Ovary (tissue), 9 donors: ENCODE results near the gene IRF5. TPM values are rescaled to one million over a fixed set of nuclear protein-coding genes. Genes with fewer than 3 reads are reported as not detected.

Source experiments
- DNase-seq, 5 donors: peaks; one replicate each; pipeline ENCODE4 v3.0.0-alpha.2; 2019 to 2020
- H3K27ac ChIP-seq, 2 donors: fragments of 200-600 bp; one replicate each; pipeline versions ENCODE4 v1.5.1 to v1.8.0; 2019 to 2022
- H3K27me3 ChIP-seq: fragments of 200-600 bp; one replicate; pipeline ENCODE4 v1.8.0; 2022
- H3K36me3 ChIP-seq: fragments of 200-600 bp; sonication (generic); one replicate; pipeline ENCODE4 v1.5.1; 2019
- H3K4me1 ChIP-seq: one replicate; pipeline ENCODE4 v1.8.1; 2013; ENCODE audit warnings: mild to moderate bottlenecking, moderate library complexity; ENCODE audit not compliant: insufficient read depth
- H3K4me3 ChIP-seq: fragments of 200-600 bp; sonication (generic); one replicate; pipeline ENCODE4 v1.5.1; 2017
- H3K9me3 ChIP-seq, 2 donors: fragments of 200-600 bp in 1 of 2; sonication (generic) in 1 of 2; one replicate each; pipeline versions ENCODE4 v1.5.1 to v1.8.1; 2013 to 2019; ENCODE audit warnings: mild to moderate bottlenecking in 1 of 2, moderate library complexity in 1 of 2
- EP300 ChIP-seq: sonication (generic); formaldehyde crosslinking; IDR thresholded peaks from one replicate; pipeline ENCODE4 v1.6.1; 2017; ENCODE audit warnings: antibody characterized with exemption
- POLR2A ChIP-seq: fragments of 450-650 bp; IDR thresholded peaks from one replicate; pipeline ENCODE4 v1.6.1; 2017; ENCODE audit warnings: antibody characterized with exemption, mild to moderate bottlenecking, moderate library complexity
- WGBS, 3 donors: extraction: QIAGEN DNeasy Blood & Tissue Kit in 1 of 3; methylation state at CpG; one replicate each; pipeline versions ENCODE4 v1.1.5 to v1.1.7; 2013 to 2017; 5-methylcytosine and 5-hydroxymethylcytosine counted together
- intact Hi-C, 4 donors: fragments of 100-400 bp; cut with DNase I; formaldehyde crosslinking; loops; one replicate each; pipeline versions ENCODE4 v1.11.0 to v1.15.1; 2022 to 2023
- polyA plus RNA-seq, 2 donors: library from polyadenylated mRNA; stranded (reverse); fragments of 200-250 nt in 1 of 2; fragments of 350-450 nt in 1 of 2; fragmentation: Illumina TruSeq in 1 of 2; extraction: RNeasy Lipid Tissue Mini Kit (QIAGEN cat#74804) in 1 of 2; gene quantifications; one replicate each; pipeline ENCODE4 v1.2.3, GENCODE V29; 2013 to 2014
- total RNA-seq, 7 donors: library from RNA; depleted of rRNA in 2 of 7; stranded (reverse); fragments of >200 nt in 2 of 7; fragmentation: NEBNext Ultra II Directional in 3 of 7; extraction: Animal tissue kit (Norgen Biotek cat#: 25700) in 3 of 7; gene quantifications; one replicate each; pipeline versions ENCODE4 v1.1.0 to v1.2.4, GENCODE V29; 2016 to 2023
- TF ChIP-seq, protein P1 (sequence below), 3 donors: fragments of 450-650 bp in 2 of 3; fragments of 200-600 bp in 1 of 3; IDR thresholded peaks; one replicate each; pipeline versions ENCODE4 v1.5.1 to v1.8.0; 2016 to 2022; ENCODE audit warnings: antibody characterized with exemption in 3 of 3, mild to moderate bottlenecking in 1 of 3
- donor health status: DM: no; HTN: no; CAD: no; lungs with moderate emphysema.
- donor health status: DM: no; HTN: no; CAD: no.
- donor health status: Bipolar disorder and iron deficiency.
- donor health status: DM: yes; HTN: yes; CAD: no.
- donor health status: DM: no; HTN: no; CAD: no.
- donor health status: DM: yes; HTN: yes; CAD: no.

IRF5 gene
- total and polyA plus RNA-seq, 9 donors = 2.1 to 6.5 (median 2.6) TPM

DNA sequence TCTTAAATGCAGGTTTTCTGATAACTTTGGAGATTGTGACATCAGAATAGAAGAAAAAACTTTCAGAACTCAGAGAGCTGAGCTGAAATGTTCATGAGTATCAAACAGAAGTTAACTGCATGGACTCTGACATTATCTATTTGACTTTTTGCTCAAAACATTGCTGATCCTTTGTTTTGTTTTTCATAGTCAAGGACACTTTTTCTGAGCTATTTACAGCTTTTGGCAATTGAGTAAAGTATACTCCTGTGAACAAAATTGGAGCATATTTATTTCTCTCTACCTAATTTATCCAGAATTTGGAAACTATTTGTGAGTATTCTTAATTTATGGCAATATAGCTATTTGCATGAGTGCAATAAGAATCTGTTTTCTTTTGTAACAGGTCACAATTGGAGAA is 38.3 kb upstream of the IRF5 start:
- intact Hi-C loops = no loop called here
- H3K4me1 ChIP-seq = no peaks in the 10 kb centered on the region
- no peaks in the 10 kb centered on the region for H3K36me3 ChIP-seq
- DNase-seq = no peak
- TF ChIP-seq POLR2A (no peak), EP300 (no peak)
- TF ChIP-seq, protein P1, sequence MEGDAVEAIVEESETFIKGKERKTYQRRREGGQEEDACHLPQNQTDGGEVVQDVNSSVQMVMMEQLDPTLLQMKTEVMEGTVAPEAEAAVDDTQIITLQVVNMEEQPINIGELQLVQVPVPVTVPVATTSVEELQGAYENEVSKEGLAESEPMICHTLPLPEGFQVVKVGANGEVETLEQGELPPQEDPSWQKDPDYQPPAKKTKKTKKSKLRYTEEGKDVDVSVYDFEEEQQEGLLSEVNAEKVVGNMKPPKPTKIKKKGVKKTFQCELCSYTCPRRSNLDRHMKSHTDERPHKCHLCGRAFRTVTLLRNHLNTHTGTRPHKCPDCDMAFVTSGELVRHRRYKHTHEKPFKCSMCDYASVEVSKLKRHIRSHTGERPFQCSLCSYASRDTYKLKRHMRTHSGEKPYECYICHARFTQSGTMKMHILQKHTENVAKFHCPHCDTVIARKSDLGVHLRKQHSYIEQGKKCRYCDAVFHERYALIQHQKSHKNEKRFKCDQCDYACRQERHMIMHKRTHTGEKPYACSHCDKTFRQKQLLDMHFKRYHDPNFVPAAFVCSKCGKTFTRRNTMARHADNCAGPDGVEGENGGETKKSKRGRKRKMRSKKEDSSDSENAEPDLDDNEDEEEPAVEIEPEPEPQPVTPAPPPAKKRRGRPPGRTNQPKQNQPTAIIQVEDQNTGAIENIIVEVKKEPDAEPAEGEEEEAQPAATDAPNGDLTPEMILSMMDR (IDR thresholded peaks at IDR 0.05) = no peak
- H3K4me3 ChIP-seq = no peak overlapping the region
- no peaks in the 10 kb centered on the region for H3K27me3 ChIP-seq
- no peaks in the 10 kb centered on the region for H3K9me3 ChIP-seq
- H3K27ac ChIP-seq = no peak overlapping the region

DNA sequence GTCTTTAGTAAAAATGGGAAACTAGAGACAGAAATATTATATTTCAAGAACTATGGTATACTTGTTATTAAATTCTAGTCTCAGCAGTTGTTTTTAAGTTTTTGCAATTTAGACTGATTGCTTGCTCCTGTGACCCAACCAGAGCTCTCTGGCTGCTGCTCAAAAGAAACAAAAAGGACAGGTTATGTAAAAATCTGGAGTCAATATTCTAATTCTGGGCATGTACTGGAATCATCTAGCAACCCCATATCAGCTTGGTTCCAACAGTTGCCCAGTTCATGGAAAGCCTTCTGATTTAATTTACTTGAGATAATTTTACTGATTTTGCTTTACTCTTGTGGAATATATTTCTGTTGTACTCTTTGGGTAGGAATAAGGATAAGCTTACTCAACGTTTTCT is 37.5 kb upstream of the IRF5 start:
- intact Hi-C loops = loop anchor here in 2 of 4 donors (5.0 to 10.0 kb wide), 2 partner anchors 192 to 195 kb away; no protein-coding TSS in a partner anchor
- Histone ChIP-seq H3K9me3 (no peaks in the 10 kb centered on the region), H3K4me3 (no peak overlapping the region), H3K4me1 (no peaks in the 10 kb centered on the region), H3K27me3 (no peaks in the 10 kb centered on the region), H3K36me3 (no peaks in the 10 kb centered on the region), H3K27ac (no peak overlapping the region)
- DNase-seq = no peak
- 49 to 61% (median 51%) methylated on average over 1 of the region's 1 CpG for WGBS, 3 donors
- TF ChIP-seq EP300 = no peak
- TF ChIP-seq, protein P1 (IDR thresholded peaks at IDR 0.05) = no peak

DNA sequence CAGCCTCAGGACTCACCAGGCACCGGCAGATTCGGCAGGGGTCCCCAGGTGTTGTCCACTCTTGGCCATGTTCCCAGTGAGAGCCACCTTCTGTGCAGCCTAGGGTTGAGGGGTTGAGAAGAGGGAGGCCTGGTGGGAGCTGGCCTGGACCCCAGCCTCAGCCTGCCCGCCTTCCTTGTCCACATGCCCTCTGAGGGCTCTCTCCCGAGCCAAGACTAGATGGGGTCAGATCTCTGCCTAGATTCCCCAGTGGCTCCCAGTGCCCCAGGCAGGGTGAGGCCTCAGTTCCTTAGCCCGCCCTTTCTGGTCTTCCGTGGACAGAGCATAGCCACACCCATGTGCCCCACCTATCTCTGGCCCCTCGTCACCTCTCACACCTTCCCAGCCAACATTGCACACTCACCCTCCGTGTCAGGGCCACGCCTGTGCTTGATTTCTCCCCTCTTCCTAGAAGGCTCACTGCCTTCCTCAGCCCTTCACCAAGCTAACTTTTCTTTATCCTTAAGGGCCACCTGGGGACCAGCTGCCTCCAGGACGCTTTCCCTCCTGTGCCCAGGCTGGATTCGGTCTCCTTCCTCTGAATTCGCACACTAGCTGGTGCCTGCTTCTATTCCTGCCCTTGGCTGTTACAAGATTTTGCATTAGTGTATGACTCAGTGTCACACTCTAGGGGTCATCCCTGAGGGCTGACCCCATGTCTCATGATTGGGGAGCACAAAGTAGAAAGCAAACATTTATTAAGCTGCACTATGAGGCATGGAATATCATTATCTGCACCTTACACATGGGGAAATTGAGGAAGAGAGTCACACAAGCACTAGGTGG is 34.8 kb upstream of the IRF5 start:
- Histone ChIP-seq H3K4me1 (no peaks in the 10 kb centered on the region), H3K4me3 (no peak overlapping the region), H3K27me3 (no peaks in the 10 kb centered on the region), H3K27ac (no peak overlapping the region), H3K9me3 (no peaks in the 10 kb centered on the region), H3K36me3 (no peaks in the 10 kb centered on the region)
- WGBS, 3 donors = 80 to 88% (median 82%) methylated on average over 12 of the region's 12 CpGs
- TF ChIP-seq, protein P1 (IDR thresholded peaks at IDR 0.05) = no peak
- TF ChIP-seq EP300 = no peak
- TF ChIP-seq POLR2A = no peak
- intact Hi-C loops = loop anchor here in 2 of 4 donors (5.0 to 10.0 kb wide), 2 partner anchors 189 to 192 kb away; no protein-coding TSS in a partner anchor
- no peak for DNase-seq

DNA sequence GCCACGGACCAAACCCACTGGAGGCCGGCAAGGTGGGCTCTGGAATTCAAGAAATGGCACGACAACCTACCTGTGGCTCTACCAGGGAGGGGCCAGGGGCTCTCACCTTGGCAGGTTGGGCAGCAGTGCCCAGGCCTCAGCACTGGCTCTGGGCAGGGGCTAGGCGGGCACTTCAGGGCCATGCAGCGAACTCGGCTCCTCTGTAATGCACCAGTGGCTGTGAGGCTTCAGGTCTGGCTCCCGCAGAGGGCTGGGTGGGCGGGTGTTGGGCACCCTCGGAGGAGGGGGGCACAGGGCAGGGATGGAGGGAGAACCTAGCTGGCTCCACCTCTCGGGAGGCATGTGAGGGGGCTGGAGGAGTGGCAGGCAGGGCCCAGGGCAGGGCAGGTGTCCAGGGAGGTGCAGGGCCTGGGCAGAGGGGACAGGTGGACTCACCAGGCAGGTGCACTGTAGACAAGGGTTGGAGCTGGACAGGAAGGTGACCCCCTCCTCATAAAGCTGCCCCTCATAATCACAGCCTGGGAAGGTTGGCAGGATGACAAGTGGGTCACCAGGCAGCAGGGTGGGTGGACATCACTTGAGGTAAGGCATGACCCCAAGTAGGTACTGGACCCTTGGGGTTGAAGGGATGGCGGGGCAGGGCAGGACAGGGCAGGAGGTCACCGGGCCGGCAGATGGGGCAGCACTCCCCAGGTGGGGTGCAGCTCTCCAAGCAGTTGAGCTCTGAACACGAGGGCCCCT is 33.9 kb upstream of the IRF5 start:
- Histone ChIP-seq H3K36me3 (no peaks in the 10 kb centered on the region), H3K9me3 (no peaks in the 10 kb centered on the region), H3K4me3 (no peak overlapping the region), H3K27ac (no peak overlapping the region), H3K4me1 (no peaks in the 10 kb centered on the region), H3K27me3 (no peaks in the 10 kb centered on the region)
- intact Hi-C loops = loop anchor here in 2 of 4 donors (5.0 to 10.0 kb wide), 2 partner anchors 189 to 191 kb away; no protein-coding TSS in a partner anchor
- no peak for DNase-seq
- 75 to 84% (median 79%) methylated on average over 14 of the region's 14 CpGs for WGBS, 3 donors
- TF ChIP-seq, protein P1 (IDR thresholded peaks at IDR 0.05) = no peak
- TF ChIP-seq EP300 = no peak
- no peak for TF ChIP-seq POLR2A
